MM.1S (cell line): Measurements from ENCODE around the gene SYCE1L.

Experiments used
- DNase-seq: peaks from one replicate; pipeline ENCODE4 v3.0.0-alpha.2; 2015
- H2AFZ ChIP-seq: fragments of 300-600 bp; sonication (generic); 2 replicates; pipeline ENCODE4 v1.6.0; 2016; ENCODE audit warnings: antibody characterized with exemption, low read length
- H3F3A ChIP-seq: fragments of 300-600 bp; sonication (generic); 2 replicates; pipeline ENCODE4 v1.6.1; 2016; ENCODE audit warnings: mild to moderate bottlenecking, antibody characterized with exemption, low read length, moderate library complexity, mixed read lengths; ENCODE audit not compliant: insufficient read depth
- H3K27ac ChIP-seq: fragments of 300-600 bp; sonication (generic); 2 replicates; pipeline ENCODE4 v1.5.1; 2016; ENCODE audit warnings: mild to moderate bottlenecking, low read length
- H3K27me3 ChIP-seq: fragments of 300-600 bp; sonication (generic); replicated peaks from 2 replicates; pipeline ENCODE4 v1.6.0; 2016; ENCODE audit warnings: low read length; ENCODE audit not compliant: insufficient read depth
- H3K36me3 ChIP-seq: fragments of 300-600 bp; sonication (generic); replicated peaks from 2 replicates; pipeline ENCODE4 v1.6.1; 2016; ENCODE audit warnings: mild to moderate bottlenecking, low read length, mixed read lengths; ENCODE audit not compliant: insufficient read depth
- H3K4me1 ChIP-seq: fragments of 300-600 bp; sonication (generic); 2 replicates; pipeline ENCODE4 v1.6.1; 2016; ENCODE audit warnings: low read length, mixed read lengths
- H3K4me2 ChIP-seq: fragments of 300-600 bp; sonication (generic); 2 replicates; pipeline ENCODE4 v1.6.0; 2016; ENCODE audit warnings: low read depth, low read length
- H3K4me3 ChIP-seq: fragments of 300-600 bp; sonication (generic); 2 replicates; pipeline ENCODE4 v1.5.1; 2016; ENCODE audit warnings: low read length, mixed read lengths
- H3K79me2 ChIP-seq: fragments of 300-600 bp; sonication (generic); 2 replicates; pipeline ENCODE4 v1.6.1; 2016; ENCODE audit warnings: mixed run types, low read length, mixed read lengths
- H3K9ac ChIP-seq: fragments of 300-600 bp; sonication (generic); 2 replicates; pipeline ENCODE4 v1.6.1; 2016; ENCODE audit warnings: low read length, mixed read lengths
- H3K9me2 ChIP-seq: fragments of 300-600 bp; sonication (generic); replicated peaks from 2 replicates; pipeline ENCODE4 v1.6.1; 2016; ENCODE audit warnings: mild to moderate bottlenecking, low read length, mixed read lengths; ENCODE audit not compliant: insufficient read depth
- H3K9me3 ChIP-seq: fragments of 300-600 bp; sonication (generic); replicated peaks from 2 replicates; pipeline ENCODE4 v1.6.1; 2016; ENCODE audit warnings: mild to moderate bottlenecking, low read length, mixed read lengths; ENCODE audit not compliant: insufficient read depth
- H4K20me1 ChIP-seq: fragments of 300-600 bp; sonication (generic); 2 replicates; pipeline ENCODE4 v1.6.1; 2016; ENCODE audit warnings: mild to moderate bottlenecking, low read length, moderate library complexity, mixed read lengths; ENCODE audit not compliant: insufficient read depth
- CTCF ChIP-seq: fragments of 300-600 bp; sonication (generic); IDR thresholded peaks from 2 replicates; pipeline ENCODE4 v1.5.1; 2016; ENCODE audit warnings: antibody characterized with exemption, low read length, mixed read lengths
- EZH2 ChIP-seq: fragments of 300-600 bp; sonication (generic); optimal IDR thresholded peaks from 2 replicates; pipeline ENCODE3; 2017; ENCODE audit warnings: low read depth, mild to moderate bottlenecking, antibody characterized with exemption, low read length, mixed read lengths
- EZH2phosphoT487 ChIP-seq: fragments of 300-600 bp; sonication (generic); IDR thresholded peaks from 2 replicates; pipeline ENCODE4 v1.6.1; 2018; ENCODE audit warnings: antibody characterized with exemption, low read length

Gene SYCE1L

GRCh38 chr16:77169650-77170236 lies 29.5 kb upstream of the SYCE1L start:
- Histone ChIP-seq H3K9ac (no peak overlapping the region), H4K20me1 (no peaks in the 10 kb centered on the region), H3K36me3 (no peaks in the 10 kb centered on the region), H3F3A (no peaks in the 10 kb centered on the region), H2AFZ (no peak overlapping the region), H3K79me2 (no peaks in the 10 kb centered on the region), H3K9me2 (no peaks in the 10 kb centered on the region), H3K4me2 (no peak overlapping the region), H3K27me3 (no peaks in the 10 kb centered on the region), H3K27ac (no peak overlapping the region), H3K9me3 (no peaks in the 10 kb centered on the region), H3K4me3 (no peak overlapping the region), H3K4me1 (no peaks in the 10 kb centered on the region)
- DNase-seq: peak; percentile 45
- TF ChIP-seq EZH2phosphoT487: no peak
- TF ChIP-seq CTCF: peak; percentile 56

GRCh38 chr16:77170805-77171204 lies 28.4 kb upstream of the SYCE1L start:
- no peaks in the 10 kb centered on the region for H3K9me3 ChIP-seq
- no peaks in the 10 kb centered on the region for H3K36me3 ChIP-seq
- H3K27ac ChIP-seq: no peak overlapping the region
- H3F3A ChIP-seq: no peaks in the 10 kb centered on the region
- H3K4me1 ChIP-seq: no peaks in the 10 kb centered on the region
- H4K20me1 ChIP-seq: no peaks in the 10 kb centered on the region
- no peaks in the 10 kb centered on the region for H3K27me3 ChIP-seq
- no peak overlapping the region for H2AFZ ChIP-seq
- H3K4me3 ChIP-seq: no peak overlapping the region
- TF ChIP-seq EZH2phosphoT487: no peak
- no peak for TF ChIP-seq CTCF
- TF ChIP-seq EZH2: no peak
- no peaks in the 10 kb centered on the region for H3K79me2 ChIP-seq
- no peaks in the 10 kb centered on the region for H3K9me2 ChIP-seq
- DNase-seq: no peak
- H3K4me2 ChIP-seq: no peak overlapping the region
- no peak overlapping the region for H3K9ac ChIP-seq

- no peaks in the 10 kb centered on the region for H3K79me2 ChIP-seq
- TF ChIP-seq CTCF (peak; percentile 50), EZH2 (no peak)
- no peak overlapping the region for H3K4me2 ChIP-seq
- no peak overlapping the region for H3K27ac ChIP-seq
- no peaks in the 10 kb centered on the region for H3K9me3 ChIP-seq
- no peaks in the 10 kb centered on the region for H3K4me1 ChIP-seq
- H3K4me3 ChIP-seq: no peak overlapping the region
- no peak overlapping the region for H2AFZ ChIP-seq
- no peaks in the 10 kb centered on the region for H3K27me3 ChIP-seq
- no peaks in the 10 kb centered on the region for H4K20me1 ChIP-seq
- no peaks in the 10 kb centered on the region for H3F3A ChIP-seq
- no peaks in the 10 kb centered on the region for H3K9me2 ChIP-seq
- DNase-seq: peak; percentile 28
- H3K9ac ChIP-seq: no peak overlapping the region
- H3K36me3 ChIP-seq: no peaks in the 10 kb centered on the region
Measured at GRCh38 chr16:77171745-77172635, 27.2 kb upstream of the SYCE1L start.
